Breast epithelium (tissue), 3 donors: ENCODE data around the gene CNNM2.

Experiments
- POLR2AphosphoS5 ChIP-seq, 3 donors: sonication (generic); formaldehyde crosslinking; IDR thresholded peaks; one replicate each; pipeline ENCODE4 v1.6.1; 2017; ENCODE audit warnings: antibody characterized with exemption in 3 of 3
- TF ChIP-seq, protein P1 (sequence below), 3 donors: fragments of 450-650 bp; IDR thresholded peaks; one replicate each; pipeline ENCODE4 v1.5.1; 2016 to 2017; ENCODE audit warnings: antibody characterized with exemption in 3 of 3, mild to moderate bottlenecking in 3 of 3, moderate library complexity in 3 of 3

DNA sequence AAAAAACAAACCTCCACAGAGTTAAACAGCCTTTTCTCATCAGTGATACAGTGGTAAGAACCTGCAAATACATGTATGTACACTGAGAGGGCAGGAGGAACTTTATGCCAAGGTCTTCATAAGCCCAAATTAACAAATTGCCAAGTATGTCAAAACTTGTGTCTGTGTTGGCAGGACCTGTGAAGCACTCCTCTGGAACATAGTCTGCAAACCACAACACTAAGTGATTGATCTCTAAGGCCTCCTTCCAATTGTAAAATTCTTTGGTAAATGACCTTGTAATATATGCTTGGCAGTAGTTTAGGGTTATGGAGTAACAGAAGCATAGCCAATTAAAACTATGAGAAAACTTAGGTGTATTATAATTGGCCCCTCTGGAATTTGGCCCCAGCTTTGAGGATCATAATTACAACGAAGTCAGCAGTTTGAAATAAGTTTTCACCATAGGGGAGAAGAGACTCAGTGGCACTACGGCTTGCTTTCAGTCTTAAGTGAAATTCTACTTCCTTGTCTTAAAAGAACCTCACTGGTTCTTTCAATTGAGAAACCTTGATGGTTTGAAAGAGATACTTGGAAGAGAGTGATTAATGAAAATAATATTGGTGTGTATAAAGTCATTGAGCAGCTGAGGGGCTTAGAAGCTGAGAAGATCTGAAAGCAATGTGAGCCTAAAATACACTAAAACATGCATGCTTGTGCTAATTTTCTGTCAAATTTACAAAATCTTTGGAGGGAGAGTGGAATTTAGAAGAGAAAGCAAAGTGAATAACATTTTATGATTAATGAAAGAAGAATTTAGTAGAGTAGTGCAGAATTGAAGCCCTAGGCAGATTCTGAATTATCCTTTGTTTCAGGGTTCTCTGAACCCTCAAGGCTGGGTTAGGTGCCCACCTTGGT is 57.6 kb downstream of the CNNM2 start:
- TF ChIP-seq, protein P1, sequence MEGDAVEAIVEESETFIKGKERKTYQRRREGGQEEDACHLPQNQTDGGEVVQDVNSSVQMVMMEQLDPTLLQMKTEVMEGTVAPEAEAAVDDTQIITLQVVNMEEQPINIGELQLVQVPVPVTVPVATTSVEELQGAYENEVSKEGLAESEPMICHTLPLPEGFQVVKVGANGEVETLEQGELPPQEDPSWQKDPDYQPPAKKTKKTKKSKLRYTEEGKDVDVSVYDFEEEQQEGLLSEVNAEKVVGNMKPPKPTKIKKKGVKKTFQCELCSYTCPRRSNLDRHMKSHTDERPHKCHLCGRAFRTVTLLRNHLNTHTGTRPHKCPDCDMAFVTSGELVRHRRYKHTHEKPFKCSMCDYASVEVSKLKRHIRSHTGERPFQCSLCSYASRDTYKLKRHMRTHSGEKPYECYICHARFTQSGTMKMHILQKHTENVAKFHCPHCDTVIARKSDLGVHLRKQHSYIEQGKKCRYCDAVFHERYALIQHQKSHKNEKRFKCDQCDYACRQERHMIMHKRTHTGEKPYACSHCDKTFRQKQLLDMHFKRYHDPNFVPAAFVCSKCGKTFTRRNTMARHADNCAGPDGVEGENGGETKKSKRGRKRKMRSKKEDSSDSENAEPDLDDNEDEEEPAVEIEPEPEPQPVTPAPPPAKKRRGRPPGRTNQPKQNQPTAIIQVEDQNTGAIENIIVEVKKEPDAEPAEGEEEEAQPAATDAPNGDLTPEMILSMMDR (IDR thresholded peaks at IDR 0.05), result no peak
- TF ChIP-seq POLR2AphosphoS5 (IDR thresholded peaks at IDR 0.05), result no peak
